ENCODE results near the gene ZIC2. TPM values are rescaled to one million over a fixed set of nuclear protein-coding genes. Genes with fewer than 3 reads are reported as not detected.

ZIC2 gene
- total and polyA plus RNA-seq, 8 donors: not detected

DNA sequence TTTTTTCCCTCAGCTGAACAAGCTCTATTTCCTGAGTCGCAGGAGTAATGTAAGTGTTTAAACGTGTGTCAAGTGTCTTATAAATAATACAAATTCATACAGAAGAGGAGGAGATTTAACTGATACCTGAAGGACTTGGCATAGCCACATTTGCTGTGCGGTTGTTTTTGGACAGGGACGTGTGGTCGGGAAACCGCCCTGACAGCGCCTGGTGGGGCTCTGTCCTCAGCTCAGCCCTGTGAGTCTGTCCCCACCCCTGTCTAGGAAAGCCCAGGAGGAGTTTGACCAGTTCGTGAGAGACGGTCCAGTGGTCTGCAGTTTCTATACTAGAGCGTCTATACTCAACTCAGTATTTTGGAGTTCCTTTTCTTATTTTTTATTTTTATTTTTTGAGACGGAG is 16.7 kb downstream of the ZIC2 start:
- Histone ChIP-seq H3K27ac (no peak overlapping the region), H3K9me3 (peaks cover 0 to 17% (median 10%) of the 10 kb centered on the region in 4 donors), H3K4me1 (peaks cover 0 to 14% (median 5%) of the 10 kb centered on the region in 4 donors), H3K36me3 (no peaks in the 10 kb centered on the region), H3K4me3 (no peak overlapping the region), H3K27me3 (peaks cover 27 to 90% (median 64%) of the 10 kb centered on the region in 3 donors)
- no peak for TF ChIP-seq CTCF (IDR thresholded peaks at IDR 0.05)
- no peak for TF ChIP-seq EP300 (IDR thresholded peaks at IDR 0.05)
- no peak for TF ChIP-seq POLR2AphosphoS5 (IDR thresholded peaks at IDR 0.05)
- intact Hi-C loops (cut with DNase I; ENCODE audit: low total_unique reads): no loop called here
- DNase-seq: no peak
- 89 to 93% (median 92%) methylated on average over 11 of the region's 11 CpGs for WGBS, 5 donors

GRCh38 chr13:100014621-100015020 is 33.0 kb downstream of the ZIC2 start:
- no peaks in the 10 kb centered on the region for H3K36me3 ChIP-seq
- 94 to 98% (median 95%) methylated on average over 1 of the region's 1 CpG for WGBS, 5 donors
- H3K27ac ChIP-seq: no peak overlapping the region
- no peaks in the 10 kb centered on the region for H3K4me1 ChIP-seq
- H3K9me3 ChIP-seq: no peaks in the 10 kb centered on the region
- no peak for TF ChIP-seq CTCF (IDR thresholded peaks at IDR 0.05)
- no peak for TF ChIP-seq POLR2AphosphoS5 (IDR thresholded peaks at IDR 0.05)
- no peak for TF ChIP-seq POLR2A (IDR thresholded peaks at IDR 0.05)
- TF ChIP-seq EP300 (IDR thresholded peaks at IDR 0.05): no peak
- H3K4me3 ChIP-seq: no peak overlapping the region
- peaks cover 0 to 31% (median 0%) of the 10 kb centered on the region in 3 donors for H3K27me3 ChIP-seq
- intact Hi-C loops (cut with DNase I; ENCODE audit: low total_unique reads): no loop called here
- DNase-seq: no peak

DNA sequence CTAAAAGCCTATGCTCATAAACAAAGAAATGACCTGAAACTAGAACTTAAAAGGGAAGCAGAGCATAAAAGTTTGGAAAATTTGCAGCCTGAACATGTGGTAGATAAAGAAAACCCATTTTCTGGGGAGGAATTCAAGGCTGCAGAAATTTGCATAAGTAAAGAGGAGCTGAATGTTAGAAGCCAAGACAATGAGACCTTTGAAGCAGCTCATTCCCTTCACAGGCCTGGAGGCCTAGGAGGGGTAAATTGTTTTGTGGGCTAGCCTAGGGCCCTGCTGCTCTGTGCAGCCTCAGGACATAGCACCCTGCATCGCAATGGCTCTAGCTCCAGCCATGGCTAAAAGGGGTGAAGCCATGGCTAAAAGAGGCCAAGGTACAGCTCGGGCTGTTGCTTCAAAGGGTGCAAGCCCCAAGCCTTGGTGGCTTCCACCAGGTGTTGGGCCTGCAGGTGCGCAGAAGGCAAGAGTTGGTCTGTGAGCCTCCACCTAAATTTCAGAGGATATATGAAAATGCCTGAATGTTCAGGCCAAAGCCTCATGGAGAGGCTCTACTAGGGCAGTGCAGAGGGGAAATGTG is 38.3 kb downstream of the ZIC2 start:
- DNase-seq: no peak
- 95 to 100% (median 98%) methylated on average over 3 of the region's 3 CpGs for WGBS, 5 donors
- H3K27ac ChIP-seq: no peak overlapping the region
- H3K27me3 ChIP-seq: peaks cover 0 to 6% (median 0%) of the 10 kb centered on the region in 3 donors
- no peaks in the 10 kb centered on the region for H3K4me1 ChIP-seq
- H3K36me3 ChIP-seq: no peaks in the 10 kb centered on the region
- intact Hi-C loops (cut with DNase I; ENCODE audit: low total_unique reads): no loop called here
- TF ChIP-seq POLR2AphosphoS5 (IDR thresholded peaks at IDR 0.05) (no peak), POLR2A (IDR thresholded peaks at IDR 0.05) (no peak), EP300 (IDR thresholded peaks at IDR 0.05) (no peak), CTCF (IDR thresholded peaks at IDR 0.05) (no peak)
- no peaks in the 10 kb centered on the region for H3K9me3 ChIP-seq
- no peak overlapping the region for H3K4me3 ChIP-seq

- Histone ChIP-seq H3K4me3 (no peak overlapping the region), H3K4me1 (no peaks in the 10 kb centered on the region), H3K27ac (no peak overlapping the region), H3K9me3 (no peaks in the 10 kb centered on the region), H3K36me3 (no peaks in the 10 kb centered on the region), H3K27me3 (no peaks in the 10 kb centered on the region)
- intact Hi-C loops (cut with DNase I; ENCODE audit: low total_unique reads): no loop called here
- TF ChIP-seq POLR2A (IDR thresholded peaks at IDR 0.05) (no peak), POLR2AphosphoS5 (IDR thresholded peaks at IDR 0.05) (no peak), CTCF (IDR thresholded peaks at IDR 0.05) (no peak), EP300 (IDR thresholded peaks at IDR 0.05) (no peak)
- no peak for DNase-seq
- WGBS, 5 donors: 76 to 81% (median 78%) methylated on average over 3 of the region's 3 CpGs
These were observed 41.2 kb downstream of the ZIC2 start for GRCh38 chr13:100022798-100023197.

Data from stomach (tissue), 9 donors.